ENCODE measurements around the gene SCRN2. TPM values are rescaled to one million over a fixed set of nuclear protein-coding genes. Genes with fewer than 3 reads are reported as not detected.

Gene SCRN2
- total RNA-seq, 1 donor from 2014 or later, result 24.2 TPM

DNA sequence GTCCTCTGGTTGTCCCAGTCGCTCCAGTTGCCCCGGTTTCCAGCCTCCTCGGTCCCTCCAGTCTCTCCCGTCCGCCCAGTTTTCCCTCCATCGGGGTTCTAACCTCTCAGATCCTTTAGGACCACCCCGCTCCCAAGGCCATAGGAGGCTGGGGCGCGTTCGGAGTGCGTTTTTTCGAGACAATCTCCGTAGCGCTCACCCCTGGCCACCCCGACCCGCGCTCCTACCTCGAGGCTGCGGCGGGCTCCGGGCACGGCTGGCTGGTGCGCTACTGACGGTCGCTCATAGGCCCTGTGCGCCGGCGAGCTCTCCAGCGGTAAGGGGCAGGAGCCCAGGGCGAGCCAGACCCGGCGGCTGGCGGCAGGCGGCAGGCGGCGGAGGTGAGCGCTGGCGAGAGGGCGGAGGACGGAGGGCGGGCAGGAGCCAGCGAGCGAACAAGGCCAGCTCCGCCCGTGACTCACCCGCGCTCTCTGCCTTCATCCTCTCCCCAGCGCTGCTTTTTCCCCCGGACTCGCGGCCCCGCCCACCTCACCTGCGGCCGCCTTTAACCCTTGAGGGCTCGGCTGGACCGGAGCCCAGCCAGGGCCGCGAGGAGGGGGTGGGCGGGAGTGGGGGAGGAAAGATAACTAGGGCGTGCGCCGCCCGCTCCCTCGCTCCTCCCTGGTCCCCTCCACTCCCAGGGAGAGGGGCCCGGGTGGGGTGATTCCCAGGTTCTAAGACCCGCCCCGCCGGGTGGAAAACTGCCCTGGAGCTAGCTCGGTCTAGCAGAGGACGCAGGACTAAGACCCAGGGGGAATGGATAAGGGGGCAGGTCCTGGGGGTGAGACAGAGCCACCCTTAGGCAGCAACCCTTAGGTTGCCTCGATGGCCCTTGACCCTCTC is 9.9 kb upstream of the SCRN2 start, which contains the start of gene SP6:
SP6 (minus strand) TSS at position 472 of the 882 bp plus-strand sequence. CDS start 2,734 bp downstream, outside the sequence.
- intact Hi-C loops (cut with DNase I), result no loop called here
- DNase-seq, result peak; percentile 65
- ATAC-seq (ENCODE audit: poor library complexity), result peak; percentile 92

GRCh38 chr17:47850373-47850691 is 9.3 kb upstream of the SCRN2 start:
- intact Hi-C loops (cut with DNase I), result no loop called here
- ATAC-seq (ENCODE audit: poor library complexity) (no peak), DNase-seq (no peak)

- intact Hi-C loops (cut with DNase I), result no loop called here
- ATAC-seq (ENCODE audit: poor library complexity), result no peak
- no peak for DNase-seq
Measured at GRCh38 chr17:47848198-47848513, 7.1 kb upstream of the SCRN2 start.

- DNase-seq (no peak), ATAC-seq (ENCODE audit: poor library complexity) (no peak)
- intact Hi-C loops (cut with DNase I), result no loop called here
Measured at GRCh38 chr17:47847341-47848197, 6.5 kb upstream of the SCRN2 start.

- DNase-seq (no peak), ATAC-seq (ENCODE audit: poor library complexity) (no peak)
- intact Hi-C loops (cut with DNase I), result no loop called here
Measured at GRCh38 chr17:47846716-47847340, 5.8 kb upstream of the SCRN2 start.

- ATAC-seq (ENCODE audit: poor library complexity), result no peak
- intact Hi-C loops (cut with DNase I), result no loop called here
- DNase-seq, result no peak
Measured at GRCh38 chr17:47845716-47846075, 4.6 kb upstream of the SCRN2 start.

GRCh38 chr17:47844814-47845715 is 4.0 kb upstream of the SCRN2 start:
- no peak for ATAC-seq (ENCODE audit: poor library complexity)
- no peak for DNase-seq
- intact Hi-C loops (cut with DNase I), result loop anchor here (5.0 kb wide), 2 partner anchors 102 to 127 kb away; partner anchors contain the start of gene CDK5RAP3

DNA sequence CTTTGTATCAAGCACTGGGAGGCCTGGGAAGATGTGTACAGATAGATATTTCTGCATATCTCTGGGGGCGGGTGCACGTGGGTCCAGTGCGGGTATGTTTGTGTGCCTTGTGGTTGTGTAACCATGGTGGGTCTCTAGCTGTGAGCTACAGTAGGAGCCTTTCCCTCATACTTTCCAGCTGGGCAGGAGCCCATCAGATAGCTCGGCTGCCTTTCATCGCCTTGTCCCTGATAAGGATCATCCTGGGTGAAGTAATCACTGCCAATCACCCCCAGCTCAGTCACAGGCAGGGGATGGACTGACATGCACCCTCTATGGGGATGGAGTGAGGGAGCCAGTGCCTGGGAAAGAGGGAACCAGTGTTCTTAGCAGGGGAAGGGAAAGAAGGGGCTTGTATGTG is 3.2 kb upstream of the SCRN2 start:
- DNase-seq (no peak), ATAC-seq (ENCODE audit: poor library complexity) (no peak)
- intact Hi-C loops (cut with DNase I), result loop anchor here (5.0 kb wide), 2 partner anchors 103 to 128 kb away; partner anchors contain the start of gene CDK5RAP3

- intact Hi-C loops (cut with DNase I), result loop anchor here (2.0 to 5.0 kb wide), 3 partner anchors 45 to 129 kb away; partner anchors contain the start of gene CDK5RAP3
Measured at GRCh38 chr17:47843391-47843730, 2.3 kb upstream of the SCRN2 start.

DNA sequence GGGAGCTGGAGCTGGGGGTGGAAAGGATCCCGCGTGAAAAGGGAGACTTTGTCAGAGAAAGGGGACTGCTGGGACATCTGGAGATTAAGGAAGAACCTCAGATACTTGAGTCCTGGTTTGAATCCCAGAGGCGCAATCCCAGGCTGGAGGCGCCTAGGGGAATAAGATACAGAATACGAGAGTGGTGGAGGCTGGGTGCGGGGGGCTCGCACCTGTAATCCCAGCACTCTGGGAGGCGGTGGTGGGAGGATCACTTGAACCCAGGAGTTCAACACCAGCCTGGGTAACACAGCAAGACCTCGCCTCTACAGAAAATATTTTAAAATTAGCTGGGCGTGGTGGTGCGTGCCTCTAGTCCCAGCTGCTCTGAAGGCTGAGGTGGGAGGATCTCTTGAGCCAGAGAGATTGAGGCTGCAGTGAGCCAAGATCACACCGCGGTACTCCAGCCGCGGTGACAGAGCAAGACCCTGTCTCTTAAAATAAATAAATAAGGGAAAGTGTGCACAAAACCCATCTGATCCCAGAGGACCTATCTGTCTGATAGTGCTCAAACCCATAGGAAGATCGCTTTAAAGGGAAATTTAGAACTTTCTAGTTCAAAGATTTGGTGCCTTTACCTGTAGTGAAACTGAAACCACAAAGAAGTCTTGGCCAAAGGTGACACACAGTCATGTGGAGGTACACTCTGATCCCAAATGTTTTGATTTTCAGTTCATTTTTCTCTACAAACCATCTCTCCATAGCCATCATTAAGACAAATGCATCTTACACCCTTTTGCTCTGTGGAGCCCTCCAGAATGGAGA is 617 bp upstream of the SCRN2 start:
- no peak for ATAC-seq (ENCODE audit: poor library complexity)

More at GRCh38 chr17:47843391-47843730, 2.3 kb upstream of the SCRN2 start:
- no peak for ATAC-seq (ENCODE audit: poor library complexity)
- DNase-seq, result no peak

DNA sequence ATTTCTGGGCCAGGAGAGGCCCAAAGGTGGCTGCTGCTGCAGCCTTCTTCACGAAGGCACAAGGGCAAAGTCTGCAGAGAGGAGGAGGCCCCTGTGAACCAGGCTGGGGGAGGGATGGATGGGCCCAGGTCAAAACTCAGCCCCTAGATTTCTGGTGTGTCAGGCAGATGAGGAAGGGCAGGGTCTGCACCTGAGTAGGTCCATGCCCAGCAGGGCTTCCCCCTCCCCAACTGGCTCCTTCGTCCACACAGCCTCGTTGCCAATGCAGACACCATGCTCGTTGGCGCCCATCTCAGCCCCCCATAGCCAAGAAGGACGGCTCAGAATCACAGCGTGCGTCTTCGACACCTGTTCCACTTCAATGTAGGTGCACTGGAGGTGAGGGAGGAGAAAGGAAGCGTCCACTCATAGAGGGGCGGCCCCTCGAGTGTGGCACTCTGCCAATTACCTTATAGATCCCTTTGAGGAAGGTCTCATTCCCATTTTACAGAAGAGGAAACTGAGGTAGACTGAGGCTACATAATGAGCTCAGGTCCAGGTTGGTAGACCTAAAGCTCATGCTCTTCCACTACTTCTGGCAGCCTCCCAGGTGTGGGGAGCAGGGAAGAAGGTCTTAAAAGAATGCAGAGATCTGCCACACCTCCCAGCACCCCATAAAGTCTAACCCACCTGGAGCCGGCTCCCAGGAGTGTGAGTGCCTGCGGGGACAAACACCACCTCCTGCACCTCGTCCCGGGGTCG is 902 bp downstream of the SCRN2 start:
- DNase-seq (no peak), ATAC-seq (ENCODE audit: poor library complexity) (no peak)
- intact Hi-C loops (cut with DNase I), result loop anchor here (5.0 kb wide), 2 partner anchors 107 to 132 kb away; partner anchors contain the start of gene CDK5RAP3

More for the DNA sequence above, 617 bp upstream of the SCRN2 start:
- intact Hi-C loops (cut with DNase I), result loop anchor here (2.0 to 5.0 kb wide), 3 partner anchors 47 to 131 kb away; partner anchors contain the start of gene CDK5RAP3
- DNase-seq, result no peak

DNA sequence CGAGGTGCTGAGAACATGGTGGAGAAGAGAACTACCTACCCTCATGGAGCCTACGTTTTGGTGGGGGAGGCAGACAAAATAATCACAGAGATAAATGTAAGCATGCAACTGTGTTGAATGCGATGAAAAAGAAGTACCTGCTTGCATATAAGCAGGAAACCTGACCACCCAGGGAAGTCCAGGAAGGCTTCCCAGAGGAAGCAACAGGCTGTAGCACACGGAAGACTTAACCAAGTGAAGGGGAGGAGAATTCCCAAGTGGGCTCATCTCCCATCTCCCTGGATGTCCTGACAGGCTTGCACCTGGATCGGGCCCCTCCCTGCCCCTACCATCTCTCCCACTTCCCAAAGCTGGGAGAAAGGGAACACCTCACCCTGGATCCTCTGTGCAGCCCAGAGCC is 2.0 kb downstream of the SCRN2 start:
- intact Hi-C loops (cut with DNase I), result no loop called here
- DNase-seq, result no peak
- ATAC-seq (ENCODE audit: poor library complexity), result no peak

DNA sequence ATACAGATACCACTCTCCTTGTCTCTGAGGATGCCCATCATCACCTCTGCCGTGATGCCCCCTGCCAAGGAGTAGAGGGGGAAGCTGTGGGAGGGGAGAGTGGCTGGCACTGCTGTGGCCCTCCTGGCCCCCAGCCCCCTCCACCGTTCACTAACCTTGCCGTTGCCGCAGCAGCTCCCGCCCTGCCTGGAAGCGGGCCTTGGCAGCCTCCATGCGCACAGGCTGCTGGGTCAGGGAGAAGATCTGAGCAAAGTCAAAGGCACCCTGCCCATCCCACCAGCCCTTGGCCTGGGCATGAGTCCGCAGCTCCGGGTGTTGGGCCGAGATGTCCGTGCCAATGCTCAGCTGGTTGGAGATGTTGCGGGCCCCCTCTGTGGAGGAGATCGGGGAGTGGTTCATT is 2.4 kb downstream of the SCRN2 start:
- intact Hi-C loops (cut with DNase I), result no loop called here
- ATAC-seq (ENCODE audit: poor library complexity), result no peak
- DNase-seq, result no peak

- peak; percentile 57 for DNase-seq
Measured at GRCh38 chr17:47837401-47838039, 3.6 kb downstream of the SCRN2 start.

GRCh38 chr17:47836601-47837000 is 4.5 kb downstream of the SCRN2 start:
- intact Hi-C loops (cut with DNase I), result no loop called here
- no peak for DNase-seq
- no peak for ATAC-seq (ENCODE audit: poor library complexity)

More at GRCh38 chr17:47837401-47838039, 3.6 kb downstream of the SCRN2 start:
- ATAC-seq (ENCODE audit: poor library complexity), result no peak
- intact Hi-C loops (cut with DNase I), result no loop called here

GRCh38 chr17:47834756-47835155 is 6.3 kb downstream of the SCRN2 start:
- ATAC-seq (ENCODE audit: poor library complexity) (no peak), DNase-seq (no peak)
- intact Hi-C loops (cut with DNase I), result no loop called here

All from Right ventricle myocardium superior (tissue), 1 donor.